Suppressor macrophage (primary cell): Measurements from ENCODE around the gene CDH13.

ENCODE experiments used
- DNase-seq, 4 experiments: peaks; one replicate each; pipeline ENCODE4 v3.0.0-alpha.2; 2020 to 2022

Gene CDH13

DNA sequence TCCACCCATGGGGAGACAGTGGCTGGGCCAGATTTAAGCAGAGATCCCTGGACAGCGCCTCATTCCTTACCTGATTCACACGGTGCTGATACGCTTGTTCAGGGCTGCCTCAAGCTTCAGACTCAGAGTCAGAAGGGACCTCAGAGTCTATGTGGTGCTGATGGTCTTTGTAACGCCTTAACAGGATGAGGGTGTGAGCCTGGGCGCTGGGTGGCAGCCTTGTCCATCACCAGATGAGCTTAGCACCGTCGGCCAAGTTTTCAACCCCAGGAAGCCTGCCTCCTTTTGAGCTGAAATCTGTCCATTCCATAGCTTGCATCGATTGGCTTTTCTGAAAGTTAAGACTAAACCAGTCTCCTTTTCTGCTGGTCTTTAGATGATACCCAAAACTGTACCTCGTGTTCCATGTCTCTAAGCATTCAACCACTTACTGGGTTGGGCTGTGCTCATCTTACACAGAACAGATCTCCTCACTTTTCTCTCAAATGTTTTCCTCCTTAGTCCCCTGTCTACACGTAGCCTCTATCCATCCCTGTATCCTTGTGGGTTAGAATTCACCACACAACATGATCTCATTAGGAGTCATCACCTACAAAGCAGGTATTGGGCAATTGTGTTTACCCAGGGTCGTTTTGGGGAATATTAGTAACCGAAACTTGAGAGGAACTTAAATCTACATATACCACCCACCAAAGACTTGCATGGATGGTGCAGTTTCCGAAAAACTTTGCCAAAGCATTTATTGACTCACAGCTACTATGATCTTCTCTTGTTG, 573.4 kb downstream of the CDH13 start:
- DNase-seq: no peak

GRCh38 chr16:83201748-83202147, 575.0 kb downstream of the CDH13 start:
- no peak for DNase-seq

GRCh38 chr16:83205896-83206295, 579.1 kb downstream of the CDH13 start:
- no peak for DNase-seq

DNA sequence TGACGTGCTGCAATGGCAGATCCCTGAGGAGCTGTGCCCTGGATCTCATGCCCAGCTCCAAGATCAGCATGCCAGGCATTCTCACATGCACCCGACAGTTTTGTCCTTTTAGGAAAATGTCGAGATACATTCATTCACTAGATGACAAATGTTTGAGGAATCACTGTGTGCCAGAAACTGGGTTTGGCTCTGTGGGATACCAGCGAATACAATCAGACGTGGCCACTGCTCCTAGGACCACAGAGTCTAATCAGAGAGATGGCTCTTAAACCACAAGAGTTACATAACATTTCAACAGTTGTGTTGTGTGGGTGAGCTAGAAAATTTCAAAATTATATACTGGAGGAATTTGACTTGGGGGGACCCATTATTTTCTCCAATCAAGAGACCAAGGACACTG, 579.7 kb downstream of the CDH13 start:
- DNase-seq: no peak

GRCh38 chr16:83211711-83212110, 584.9 kb downstream of the CDH13 start:
- DNase-seq: no peak

DNA sequence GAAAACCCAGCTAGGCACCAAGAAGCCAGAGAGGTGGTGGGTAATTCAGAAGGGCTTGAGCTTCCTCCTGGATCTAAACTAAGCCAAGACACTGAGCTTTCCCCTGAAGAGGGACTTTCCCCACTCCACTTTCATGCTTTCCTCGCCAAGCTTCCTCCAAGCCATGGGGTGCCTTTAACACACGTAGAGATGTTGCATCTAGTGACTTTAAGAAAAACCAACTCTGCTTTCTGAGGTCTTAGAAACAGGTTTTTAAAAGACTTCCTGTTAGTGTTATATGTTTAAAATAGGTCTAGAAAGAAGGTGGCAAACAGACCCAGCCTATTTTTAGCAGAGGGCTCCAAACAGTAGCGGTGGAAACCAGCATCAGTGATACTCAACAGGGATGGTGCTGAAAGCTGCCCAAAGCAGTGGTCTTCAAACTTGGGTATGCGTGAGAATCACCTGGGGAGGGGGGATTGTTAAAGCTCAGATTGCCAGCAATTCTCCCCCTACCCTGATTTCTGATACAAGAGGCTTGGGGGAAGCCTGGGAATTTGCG, 585.6 kb downstream of the CDH13 start:
- no peak for DNase-seq

- no peak for DNase-seq
Measured at GRCh38 chr16:83214671-83215070, 587.9 kb downstream of the CDH13 start.

- DNase-seq: peak; percentile 43 to 72 (median 56)
Measured at GRCh38 chr16:83215406-83216001, 588.7 kb downstream of the CDH13 start.

DNA sequence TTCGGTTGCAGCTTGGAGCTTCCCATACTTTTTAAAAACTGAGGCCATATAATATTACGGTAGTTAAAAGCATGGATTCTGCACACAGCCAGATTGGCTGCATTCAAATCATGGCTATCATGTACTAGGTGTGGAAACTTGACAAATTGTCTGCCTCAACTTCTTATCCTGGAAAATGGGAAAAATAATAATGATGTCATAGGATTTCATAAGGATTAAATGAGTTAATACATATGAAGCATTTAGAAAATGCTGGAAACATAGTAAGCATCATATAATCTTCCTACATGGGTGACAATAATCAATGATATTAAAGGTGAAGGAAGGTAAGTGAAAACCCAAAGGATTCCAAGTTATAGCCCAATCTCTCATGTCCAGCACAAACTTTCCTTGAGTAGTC, 592.5 kb downstream of the CDH13 start:
- DNase-seq: no peak

GRCh38 chr16:83220066-83220465, 593.3 kb downstream of the CDH13 start:
- DNase-seq: peak; percentile 12 to 50 (median 36)

- DNase-seq: no peak
Measured at GRCh38 chr16:83224642-83225041, 597.9 kb downstream of the CDH13 start.

DNA sequence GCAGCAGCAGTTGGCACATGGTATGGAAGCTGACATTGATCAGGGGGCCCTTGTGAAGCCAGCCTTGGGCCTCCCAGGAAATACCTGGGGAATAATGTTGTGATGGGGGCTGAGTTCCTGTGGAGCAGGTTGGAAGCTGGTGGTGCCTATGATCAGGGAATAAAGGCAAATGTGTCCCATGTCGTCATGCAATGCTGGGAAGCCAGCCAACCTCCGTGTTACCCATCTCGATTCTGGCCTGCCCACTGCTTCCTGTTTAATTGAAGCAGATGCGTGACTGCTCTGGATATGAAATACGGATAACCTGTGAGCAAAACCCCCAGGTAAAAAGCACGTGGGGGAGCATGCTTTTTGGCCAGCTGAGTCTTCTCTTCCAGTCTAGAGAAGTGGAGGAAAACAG, 600.6 kb downstream of the CDH13 start:
- DNase-seq: no peak

DNA sequence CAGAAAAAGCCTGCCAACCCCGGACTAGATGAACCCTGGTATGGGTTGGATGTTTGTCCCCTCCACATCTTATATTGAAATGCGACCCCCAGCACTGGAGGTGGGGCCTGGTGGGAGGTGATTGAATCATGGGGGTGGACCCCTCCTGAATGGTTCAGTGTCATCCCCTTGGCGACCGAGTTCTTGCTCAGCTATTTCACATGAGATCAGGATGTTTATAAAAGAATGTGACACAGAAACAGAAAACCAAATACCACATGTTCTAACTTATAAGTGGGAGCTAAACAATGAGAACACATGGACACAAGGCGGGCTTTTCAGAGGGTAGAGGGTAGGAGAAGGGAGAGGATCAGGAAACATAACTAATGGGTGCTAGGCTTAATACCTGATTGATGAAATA, 605.0 kb downstream of the CDH13 start:
- DNase-seq: no peak

DNA sequence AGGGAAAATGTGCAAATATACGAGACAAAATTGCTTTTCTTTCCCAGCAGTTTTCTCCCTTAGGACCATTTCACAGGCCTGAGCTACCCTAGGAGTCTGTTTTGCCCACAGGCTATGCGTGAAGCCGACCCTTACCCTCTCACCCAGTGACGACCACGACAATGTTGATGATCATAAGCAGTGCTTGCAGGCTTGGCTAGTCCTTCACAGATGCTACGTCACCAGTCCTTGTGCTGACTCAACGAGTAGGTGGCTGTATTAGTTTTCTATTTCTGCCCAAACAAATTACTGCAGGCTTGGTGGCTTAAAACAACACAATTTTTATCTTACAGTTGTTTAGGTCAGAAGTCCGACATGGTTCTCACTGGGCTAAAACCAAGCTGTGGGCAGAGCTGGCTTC, 606.4 kb downstream of the CDH13 start:
- no peak for DNase-seq

- no peak for DNase-seq
Measured at GRCh38 chr16:83238949-83239691, 612.4 kb downstream of the CDH13 start.

GRCh38 chr16:83244057-83244456, 617.3 kb downstream of the CDH13 start:
- no peak for DNase-seq

DNA sequence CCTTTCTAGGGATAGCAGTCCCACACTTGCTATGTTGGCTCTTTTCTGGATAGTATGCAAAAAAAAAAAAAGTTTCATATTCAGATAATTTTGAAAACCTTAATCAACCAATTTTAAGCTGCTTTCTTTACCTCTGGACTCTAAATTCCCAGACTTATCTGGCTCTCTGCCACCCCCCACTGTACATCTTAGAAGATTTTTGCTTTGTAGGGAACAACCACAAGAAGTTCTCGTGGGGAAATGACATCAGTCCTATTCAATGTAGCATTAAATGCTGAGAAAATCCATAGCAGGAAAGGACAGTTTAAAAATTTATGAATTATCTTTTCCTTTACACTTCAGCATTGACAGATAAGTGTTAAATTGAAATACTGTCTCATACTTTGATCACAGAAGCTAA, 618.3 kb downstream of the CDH13 start:
- no peak for DNase-seq

DNA sequence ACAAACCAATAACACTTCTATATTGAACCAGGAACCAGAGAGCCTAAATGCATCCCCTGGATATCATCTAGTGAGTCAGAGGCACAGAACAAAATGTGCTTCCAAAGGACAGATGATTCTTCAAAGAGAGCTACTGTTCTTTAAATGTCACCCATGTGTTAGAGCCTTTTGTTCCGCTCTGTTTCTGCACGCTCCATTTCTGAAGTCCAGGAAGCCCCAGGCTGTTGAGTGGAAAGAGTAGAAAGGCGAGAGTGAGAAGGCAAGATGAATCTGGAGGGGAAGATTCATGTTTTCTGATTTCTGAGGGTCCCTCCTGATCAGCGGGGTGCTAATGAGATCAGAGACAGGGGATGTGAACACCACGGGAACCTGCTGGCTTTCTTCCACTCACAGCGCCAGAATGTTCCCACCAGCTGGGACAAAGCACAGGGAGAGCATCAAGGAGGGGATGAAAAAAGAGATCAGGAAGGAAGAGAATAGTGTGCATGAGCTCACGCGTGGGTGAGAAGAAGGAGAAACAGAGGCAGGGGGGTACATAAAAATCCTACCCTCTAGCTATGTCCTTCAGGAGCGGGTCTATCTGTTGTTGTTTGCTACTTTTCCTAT, 621.1 kb downstream of the CDH13 start:
- DNase-seq: no peak

DNA sequence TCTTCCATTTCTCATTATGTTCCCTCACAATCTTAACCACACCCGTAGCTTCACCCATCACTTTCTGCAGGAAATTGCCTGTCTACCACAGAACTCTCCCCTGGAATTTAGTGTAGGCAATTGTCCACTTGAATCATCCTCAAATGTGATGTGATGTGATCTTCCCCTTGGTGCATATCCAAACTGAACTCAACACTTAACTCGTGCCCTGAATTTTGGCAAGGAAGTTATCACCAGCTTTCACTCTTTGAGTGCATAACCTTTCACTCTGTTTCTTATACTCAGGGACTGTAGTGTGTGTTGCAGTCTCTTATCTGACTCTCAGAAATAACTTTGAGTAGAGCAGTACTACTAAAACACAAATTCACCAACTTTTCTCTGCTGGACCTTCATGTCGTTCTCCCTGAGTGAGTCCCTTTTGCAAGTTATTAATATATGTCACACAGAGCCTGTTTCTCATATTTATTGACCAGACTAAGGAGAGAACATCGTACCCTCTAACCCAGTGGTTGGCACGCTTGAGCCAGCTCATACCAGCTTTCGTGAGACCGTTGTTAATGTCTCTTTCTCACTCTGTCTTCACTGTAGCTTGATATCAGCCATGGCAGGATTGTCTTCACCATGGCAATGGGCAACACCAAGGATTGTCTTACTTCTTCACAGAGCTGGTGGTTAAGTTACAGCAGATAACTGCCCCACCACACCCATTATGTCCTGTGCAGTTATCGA, 622.1 kb downstream of the CDH13 start:
- DNase-seq: no peak

- DNase-seq: no peak
Measured at GRCh38 chr16:83253521-83253920, 626.8 kb downstream of the CDH13 start.

DNA sequence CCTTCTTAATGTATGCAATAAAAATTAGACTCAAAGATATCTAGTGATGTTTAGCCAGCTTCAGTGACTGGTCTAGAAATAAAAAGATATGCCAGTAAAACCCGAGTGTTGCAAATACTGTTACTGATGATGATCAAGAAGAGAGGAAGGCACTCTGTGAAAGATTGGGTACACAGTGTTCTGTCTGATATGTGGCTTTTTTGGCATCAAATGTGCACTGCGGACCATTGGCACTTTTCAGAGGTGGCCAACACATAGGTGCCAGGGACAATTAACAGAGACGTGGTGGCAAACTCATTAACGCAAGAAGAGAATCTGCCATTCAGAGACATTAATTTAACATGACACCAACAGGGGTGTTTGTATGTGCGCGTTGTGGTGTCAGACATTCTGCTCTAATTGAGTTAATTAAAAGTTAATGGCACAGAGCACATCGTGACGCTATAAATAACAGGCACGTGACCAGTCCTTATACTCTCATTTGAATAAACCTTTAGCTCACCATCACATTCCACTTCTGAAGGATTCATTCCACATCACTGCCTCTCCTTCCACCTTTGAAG, 631.7 kb downstream of the CDH13 start:
- no peak for DNase-seq
